BE2C (cell line): ENCODE data around the gene ATP6V1A.

Experiments used
- DNase-seq: peaks from one replicate; pipeline ENCODE4 v3.0.0-alpha.2; 2020
- H3K27me3 ChIP-seq: fragments of 250-450 bp; sonication (Bioruptor Pico); 2 replicates; pipeline ENCODE4 v1.5.1; 2020; ENCODE audit warnings: mild to moderate bottlenecking
- H3K36me3 ChIP-seq: fragments of 250-450 bp; sonication (Bioruptor Pico); 2 replicates; pipeline ENCODE4 v1.5.1; 2020; ENCODE audit warnings: mild to moderate bottlenecking
- H3K4me1 ChIP-seq: fragments of 250-450 bp; sonication (Bioruptor Pico); 2 replicates; pipeline ENCODE4 v1.5.1; 2020
- H3K4me3 ChIP-seq: 2 replicates; pipeline ENCODE4 v1.5.1; 2011; ENCODE audit warnings: low read depth, low read length
- H3K9me3 ChIP-seq: fragments of 250-450 bp; sonication (Bioruptor Pico); 2 replicates; pipeline ENCODE4 v1.5.1; 2020
- CTCF ChIP-seq: IDR thresholded peaks from 2 replicates; pipeline ENCODE4 v1.5.1; 2012; ENCODE audit warnings: mild to moderate bottlenecking, low read depth, low read length

The ATP6V1A gene

DNA sequence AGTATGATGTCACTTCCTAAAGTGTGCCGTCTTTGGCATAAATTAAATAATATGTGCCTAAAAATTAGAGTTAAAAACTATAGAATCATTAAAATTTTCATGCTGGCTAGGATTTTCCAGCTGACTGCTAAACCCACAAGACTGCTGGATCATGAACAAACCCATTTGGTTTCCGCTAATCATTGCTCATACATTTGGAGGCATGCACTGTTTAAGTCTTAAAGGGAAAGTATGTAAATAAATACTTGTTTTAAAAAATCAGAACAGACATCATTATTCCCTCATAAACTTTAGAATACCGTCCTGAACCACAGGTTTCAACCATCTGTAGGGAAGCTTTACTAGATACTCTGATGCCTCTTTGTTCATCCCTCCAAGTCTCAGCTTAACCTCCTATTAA is 26.5 kb downstream of the ATP6V1A start:
- H3K4me1 ChIP-seq: no peaks in the 10 kb centered on the region
- TF ChIP-seq CTCF: no peak
- no peak for DNase-seq
- no peaks in the 10 kb centered on the region for H3K36me3 ChIP-seq
- no peak overlapping the region for H3K4me3 ChIP-seq
- no peaks in the 10 kb centered on the region for H3K9me3 ChIP-seq
- no peaks in the 10 kb centered on the region for H3K27me3 ChIP-seq

- Histone ChIP-seq H3K4me1 (no peaks in the 10 kb centered on the region), H3K4me3 (no peak overlapping the region), H3K36me3 (no peaks in the 10 kb centered on the region), H3K9me3 (no peaks in the 10 kb centered on the region), H3K27me3 (no peaks in the 10 kb centered on the region)
- no peak for DNase-seq
- no peak for TF ChIP-seq CTCF
These were observed 28.7 kb downstream of the ATP6V1A start for GRCh38 chr3:113775516-113775915.

DNA sequence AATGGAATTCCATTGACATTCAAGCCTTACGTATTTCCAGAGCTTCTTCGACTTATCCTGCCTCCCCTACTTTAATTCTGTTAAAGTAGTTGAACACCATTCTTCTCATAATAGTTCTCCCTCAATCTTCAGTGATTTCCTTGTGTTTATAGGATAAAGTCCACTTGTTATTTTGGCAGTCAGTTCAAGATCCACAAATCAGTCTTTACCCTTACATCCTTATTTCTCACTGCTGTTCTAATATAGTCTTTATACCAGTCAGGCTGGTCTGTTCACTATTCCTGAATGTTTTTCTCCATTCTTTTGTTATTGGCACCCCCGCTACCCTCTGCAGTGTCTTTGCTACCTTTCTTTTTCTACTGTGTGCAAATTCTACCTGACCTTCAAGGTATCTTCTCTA is 29.7 kb downstream of the ATP6V1A start:
- Histone ChIP-seq H3K9me3 (no peaks in the 10 kb centered on the region), H3K27me3 (no peaks in the 10 kb centered on the region), H3K36me3 (no peaks in the 10 kb centered on the region), H3K4me1 (no peaks in the 10 kb centered on the region), H3K4me3 (no peak overlapping the region)
- DNase-seq: no peak
- no peak for TF ChIP-seq CTCF

GRCh38 chr3:113783463-113783862 is 36.6 kb downstream of the ATP6V1A start:
- no peak for TF ChIP-seq CTCF
- no peaks in the 10 kb centered on the region for H3K4me1 ChIP-seq
- H3K27me3 ChIP-seq: no peaks in the 10 kb centered on the region
- no peak for DNase-seq
- peaks cover 5% of the 10 kb centered on the region for H3K36me3 ChIP-seq
- H3K9me3 ChIP-seq: no peaks in the 10 kb centered on the region
- no peak overlapping the region for H3K4me3 ChIP-seq

DNA sequence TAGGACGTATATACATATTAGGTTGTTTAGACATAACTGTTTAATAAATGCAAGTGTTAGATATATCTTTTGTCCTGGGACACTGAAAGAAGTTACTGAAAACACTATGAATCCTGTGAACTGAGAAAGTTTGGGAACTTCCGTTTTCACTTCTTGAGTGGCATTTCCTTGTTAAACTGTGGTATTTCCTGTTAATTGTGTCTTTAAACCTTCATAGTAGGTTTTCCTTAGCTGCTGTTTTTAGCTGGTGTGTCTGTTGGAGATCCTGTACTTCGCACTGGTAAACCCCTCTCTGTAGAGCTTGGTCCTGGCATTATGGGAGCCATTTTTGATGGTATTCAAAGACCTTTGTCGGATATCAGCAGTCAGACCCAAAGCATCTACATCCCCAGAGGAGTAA is 37.1 kb downstream of the ATP6V1A start:
- no peak for DNase-seq
- no peak for TF ChIP-seq CTCF
- peaks cover 5% of the 10 kb centered on the region for H3K36me3 ChIP-seq
- H3K27me3 ChIP-seq: no peaks in the 10 kb centered on the region
- H3K4me3 ChIP-seq: no peak overlapping the region
- H3K4me1 ChIP-seq: no peaks in the 10 kb centered on the region
- no peaks in the 10 kb centered on the region for H3K9me3 ChIP-seq

GRCh38 chr3:113791381-113791780 is 44.5 kb downstream of the ATP6V1A start:
- H3K4me3 ChIP-seq: no peak overlapping the region
- TF ChIP-seq CTCF: no peak
- H3K27me3 ChIP-seq: no peaks in the 10 kb centered on the region
- H3K36me3 ChIP-seq: peaks cover 13% of the 10 kb centered on the region
- H3K4me1 ChIP-seq: no peaks in the 10 kb centered on the region
- no peak for DNase-seq
- H3K9me3 ChIP-seq: no peaks in the 10 kb centered on the region
